Inferior parietal cortex (tissue), 1 donor: ENCODE data around the gene FAM131B.

Experiments
- DNase-seq: peaks from one replicate; pipeline ENCODE4 v3.0.0-alpha.2; 2016; ENCODE audit errors: extremely low spot score

Gene FAM131B

DNA sequence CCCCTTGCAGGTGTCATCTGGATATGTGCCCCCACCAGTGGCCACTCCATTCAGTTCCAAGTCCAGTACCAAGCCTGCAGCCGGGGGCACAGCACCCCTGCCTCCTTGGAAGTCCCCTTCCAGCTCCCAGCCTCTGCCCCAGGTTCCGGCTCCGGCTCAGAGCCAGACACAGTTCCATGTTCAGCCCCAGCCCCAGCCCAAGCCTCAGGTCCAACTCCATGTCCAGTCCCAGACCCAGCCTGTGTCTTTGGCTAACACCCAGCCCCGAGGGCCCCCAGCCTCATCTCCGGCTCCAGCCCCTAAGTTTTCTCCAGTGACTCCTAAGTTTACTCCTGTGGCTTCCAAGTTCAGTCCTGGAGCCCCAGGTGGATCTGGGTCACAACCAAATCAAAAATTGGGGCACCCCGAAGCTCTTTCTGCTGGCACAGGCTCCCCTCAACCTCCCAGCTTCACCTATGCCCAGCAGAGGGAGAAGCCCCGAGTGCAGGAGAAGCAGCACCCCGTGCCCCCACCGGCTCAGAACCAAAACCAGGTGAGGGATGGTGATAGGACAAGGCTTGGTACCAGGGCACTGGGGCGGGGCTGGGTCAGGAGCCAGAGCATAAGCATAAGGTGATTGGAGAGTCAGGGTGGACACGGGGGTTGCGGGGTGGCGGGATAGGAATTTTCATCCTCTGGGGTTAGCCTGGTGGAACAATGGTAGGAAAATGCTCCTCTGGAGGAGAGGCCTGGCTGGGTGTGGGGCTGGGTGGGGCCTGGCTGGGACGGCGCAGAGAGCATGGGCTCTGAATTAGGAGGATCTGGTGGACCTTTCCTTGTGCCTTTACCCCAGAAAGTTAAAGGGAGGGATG is 20.5 kb upstream of the FAM131B start:
- DNase-seq = no peak

GRCh38 chr7:143382126-143382790 is 19.7 kb upstream of the FAM131B start:
- no peak for DNase-seq

GRCh38 chr7:143381427-143382125 is 19.1 kb upstream of the FAM131B start:
- no peak for DNase-seq

DNA sequence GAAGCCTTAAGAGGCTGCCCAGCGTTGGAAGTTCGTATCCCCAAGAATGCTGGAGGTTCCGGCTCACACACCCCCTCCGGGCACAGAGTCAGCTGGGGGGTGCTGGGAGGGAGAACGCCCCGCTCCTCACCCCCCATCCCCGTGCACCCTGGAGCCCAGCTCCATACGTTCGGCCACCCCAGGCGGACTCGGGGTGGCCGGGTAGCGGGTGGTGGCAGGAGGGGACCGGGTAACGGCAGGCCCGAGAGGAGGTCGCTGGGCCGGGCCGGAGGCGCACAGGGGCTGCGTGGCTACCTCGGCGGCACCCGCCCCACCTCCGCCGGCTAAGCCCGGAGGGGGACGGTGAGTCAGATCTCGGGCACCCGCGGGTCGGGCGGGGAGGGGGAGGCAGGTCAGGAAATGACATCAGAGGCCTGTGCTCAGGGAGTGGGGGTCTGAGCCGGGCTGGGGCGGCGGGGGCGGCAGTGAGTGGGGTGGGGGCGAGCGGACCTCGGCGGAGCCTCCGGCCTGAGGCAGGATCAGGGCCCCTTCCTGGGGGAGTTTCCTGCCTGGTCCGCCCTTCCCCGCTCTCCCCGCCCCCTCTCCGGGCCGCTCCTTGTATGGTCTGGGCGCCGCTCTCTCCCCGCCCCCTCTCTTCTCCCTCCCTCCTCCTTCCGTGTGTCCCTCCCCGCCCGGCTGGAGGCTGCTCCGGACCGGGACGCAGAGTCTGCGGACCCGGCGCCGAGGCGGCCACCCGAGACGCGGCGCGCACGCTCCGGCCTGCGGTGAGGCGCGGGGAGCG is 18.3 kb upstream of the FAM131B start, which contains the start of gene ZYX:
Gene ZYX, plus strand, starts transcription at position 700 of the 781 bp plus-strand sequence. CDS start 227 bp downstream, outside the sequence.
- peak; percentile 70 for DNase-seq

- peak; percentile 89 for DNase-seq
Measured at GRCh38 chr7:143380260-143380645, 17.7 kb upstream of the FAM131B start.

DNA sequence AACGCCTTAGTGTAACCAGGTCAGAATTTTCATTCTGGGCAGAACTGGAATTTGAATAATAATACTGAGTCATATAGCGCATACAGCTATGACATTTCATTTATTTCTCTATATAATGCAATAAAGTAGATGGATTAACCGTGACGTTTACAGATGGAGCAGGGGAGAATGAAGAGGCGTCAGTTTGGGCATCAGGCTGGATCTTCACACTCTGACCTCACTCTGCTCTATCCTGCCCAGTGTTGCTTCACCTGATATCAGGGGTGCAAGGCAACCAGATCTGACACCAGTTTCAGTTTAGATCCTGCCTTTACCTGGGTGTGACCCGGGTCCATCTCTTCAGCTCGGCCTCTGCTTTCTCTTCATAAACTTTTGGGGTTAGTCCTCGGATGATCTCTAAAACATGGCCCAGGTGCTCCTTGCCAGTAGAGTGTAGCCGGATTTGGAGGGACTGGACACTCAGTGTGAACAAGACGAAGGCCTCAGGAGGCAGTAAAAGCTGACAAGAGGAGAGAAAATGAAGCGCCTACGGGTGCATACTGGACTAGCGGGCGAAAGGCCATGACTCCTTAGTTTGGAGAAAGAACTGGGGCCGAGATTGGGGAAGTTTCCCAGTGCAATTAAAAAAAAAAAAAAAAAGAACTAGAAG is 17.2 kb upstream of the FAM131B start:
- DNase-seq = no peak

DNA sequence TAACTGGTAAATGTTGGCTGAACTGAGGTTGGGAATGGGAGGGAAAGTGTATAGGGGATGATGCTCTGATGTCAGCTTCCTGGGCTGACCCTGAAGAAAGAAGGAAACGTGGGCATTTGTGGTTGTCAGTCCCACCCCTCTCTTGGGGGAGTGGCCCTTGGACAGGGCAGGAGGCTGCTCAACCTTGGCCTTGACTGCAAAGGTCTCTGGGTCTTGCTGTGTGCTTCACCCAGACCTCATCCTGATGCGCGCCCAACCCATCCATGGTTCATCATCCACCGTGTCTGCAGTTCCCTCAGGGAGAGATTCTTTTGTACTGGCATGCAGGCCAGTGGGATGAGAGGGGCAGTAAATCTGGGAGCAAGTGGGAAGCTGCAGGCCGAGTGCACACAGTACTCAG is 13.9 kb upstream of the FAM131B start:
- no peak for DNase-seq

- no peak for DNase-seq
Measured at GRCh38 chr7:143375298-143376034, 13.0 kb upstream of the FAM131B start.

DNA sequence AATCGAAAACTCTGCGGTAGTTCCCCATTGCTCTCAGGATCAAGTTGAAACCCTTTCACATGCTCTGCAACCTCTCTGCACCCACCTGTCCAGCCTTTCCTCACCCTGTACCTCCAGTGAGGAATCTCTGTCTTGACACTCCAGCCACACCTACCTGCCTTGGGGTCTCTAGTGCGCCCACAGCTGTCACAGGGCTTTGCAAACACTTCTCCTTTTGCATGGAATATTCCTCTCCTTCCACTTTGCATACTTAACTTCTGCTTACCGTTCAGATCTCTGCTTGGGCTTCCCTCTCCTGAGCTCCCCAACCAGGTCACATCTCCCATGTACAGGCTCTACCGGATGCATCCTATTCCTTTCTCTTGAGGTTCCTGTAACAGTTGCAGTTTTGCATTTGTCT is 12.0 kb upstream of the FAM131B start:
- DNase-seq = no peak

GRCh38 chr7:143373255-143373794 is 10.8 kb upstream of the FAM131B start:
- DNase-seq = no peak

DNA sequence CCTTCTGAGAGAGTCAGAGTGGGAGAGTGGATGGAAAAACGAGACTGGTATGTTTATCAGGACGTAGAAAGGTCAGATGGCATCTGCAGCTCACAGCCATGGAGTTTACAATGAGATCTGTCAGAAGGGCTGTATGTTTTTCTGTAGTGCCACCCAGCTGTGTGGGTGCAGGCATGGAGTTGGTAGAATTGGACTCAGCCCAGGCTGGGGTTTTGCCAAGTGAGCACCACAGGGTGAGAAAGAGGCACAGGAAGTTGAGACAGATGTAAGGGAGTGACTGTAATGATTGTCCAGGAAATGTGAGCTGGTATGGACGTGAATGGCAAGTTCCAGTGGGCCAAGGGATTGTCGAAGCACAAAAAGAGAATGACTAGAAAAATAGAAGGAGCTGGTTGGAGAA is 9.6 kb upstream of the FAM131B start:
- peak; percentile 82 for DNase-seq

- no peak for DNase-seq
Measured at GRCh38 chr7:143369678-143370651, 7.5 kb upstream of the FAM131B start.

DNA sequence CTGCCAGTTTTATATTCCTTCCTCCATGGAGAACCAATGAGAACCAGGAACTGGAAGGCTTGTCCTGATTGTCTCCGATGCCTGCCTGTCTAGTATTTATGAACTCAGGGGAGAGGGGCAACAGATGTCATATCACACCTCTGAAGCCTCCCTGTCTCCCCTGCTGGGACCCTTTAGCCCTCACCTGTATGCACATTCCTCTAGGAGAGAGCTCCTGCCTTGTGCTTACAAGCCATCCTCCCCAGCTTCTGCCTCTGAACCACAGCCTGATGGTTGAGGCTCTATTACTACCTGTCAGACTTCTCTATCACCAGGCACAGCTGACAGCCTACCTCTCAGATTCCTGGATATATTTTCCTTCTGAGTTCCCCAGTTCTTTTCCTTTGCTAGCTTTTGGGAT is 5.9 kb upstream of the FAM131B start:
- DNase-seq = no peak

GRCh38 chr7:143367972-143368371 is 5.5 kb upstream of the FAM131B start:
- DNase-seq = no peak

- DNase-seq = no peak
Measured at GRCh38 chr7:143363016-143363937, 764 bp upstream of the FAM131B start.

DNA sequence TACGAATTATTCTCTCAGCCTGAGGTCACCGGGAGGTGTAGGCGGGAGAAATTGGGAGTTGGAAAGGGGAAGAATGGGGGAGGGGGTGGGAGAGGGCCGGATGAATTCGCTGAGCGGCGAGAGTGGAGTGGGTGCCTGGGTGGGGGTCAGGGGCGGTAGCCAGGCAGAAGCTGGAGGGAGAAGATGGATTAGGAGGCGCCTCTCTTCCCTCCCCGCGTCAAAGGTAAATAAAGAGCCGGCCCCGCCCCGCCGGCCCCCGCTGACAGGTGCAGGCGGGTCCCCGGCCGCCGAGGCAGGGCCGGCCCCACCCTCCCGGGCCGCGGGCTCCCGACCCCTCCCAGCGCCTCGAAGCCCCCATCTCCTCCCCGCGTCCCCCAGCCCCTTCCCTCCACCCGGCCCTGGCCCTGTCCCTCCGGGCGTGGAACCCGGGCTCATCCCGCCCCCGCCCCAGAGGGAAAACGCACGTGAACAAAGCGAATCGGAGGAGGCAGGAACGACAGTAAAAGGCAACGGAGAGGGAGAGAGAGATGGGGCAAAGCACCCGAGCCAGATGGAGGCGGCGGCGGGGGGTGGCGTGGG is 872 bp downstream of the FAM131B start:
- DNase-seq = no peak

DNA sequence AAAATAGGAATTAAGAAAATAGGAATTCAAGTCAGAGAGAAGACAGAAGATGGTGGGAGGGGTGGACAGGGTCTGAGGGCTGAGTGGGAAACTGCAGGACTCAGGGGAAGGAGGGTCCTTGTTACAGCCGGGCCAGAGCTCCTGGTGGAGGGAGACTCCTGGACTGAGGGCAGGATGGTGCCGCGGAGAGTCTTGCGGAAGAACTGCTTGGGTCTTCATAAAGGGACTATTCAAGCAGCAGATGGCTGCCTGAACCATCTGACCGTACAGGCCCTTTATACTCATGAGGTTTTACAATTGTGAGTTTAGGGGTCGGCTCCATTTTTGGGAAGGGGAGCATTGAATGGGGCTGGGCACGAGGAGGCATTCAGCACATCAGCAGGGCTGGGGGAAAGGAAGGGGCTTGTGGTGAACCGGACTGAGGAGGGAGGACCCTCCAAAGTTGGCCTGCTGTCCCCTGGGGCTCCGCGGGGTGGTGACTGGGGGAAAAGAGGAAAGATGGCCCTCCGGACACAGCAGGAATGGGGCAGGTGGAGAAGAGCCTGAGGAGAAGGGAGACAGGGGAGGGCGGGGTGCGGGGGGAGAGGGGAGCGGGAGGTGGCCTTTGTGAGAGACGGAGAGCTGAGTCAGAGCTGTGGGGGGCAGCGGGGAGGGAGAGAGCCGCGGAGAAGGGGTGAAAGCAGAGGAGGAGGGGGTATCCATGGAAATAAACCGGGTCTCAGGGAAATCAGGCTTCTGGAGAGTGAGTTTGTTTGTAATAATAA is 1.5 kb downstream of the FAM131B start:
- no peak for DNase-seq
